DOHH2 (cell line): ENCODE measurements around the gene TSSK2.

Source experiments
- H3F3A ChIP-seq: fragments of 200-600 bp; sonication (generic), shearing (Covaris generic); 2 replicates; pipeline ENCODE4 v1.6.0; 2016; ENCODE audit warnings: antibody characterized with exemption, mild to moderate bottlenecking; ENCODE audit not compliant: control insufficient read depth, insufficient read depth
- H3K27ac ChIP-seq: fragments of 200-600 bp; sonication (generic); 2 replicates; pipeline ENCODE4 v1.5.1; 2014; ENCODE audit warnings: low read depth, mild to moderate bottlenecking, low read length, moderate library complexity
- H3K27me3 ChIP-seq: fragments of 200-600 bp; sonication (generic); 2 replicates; pipeline ENCODE4 v1.6.1; 2014; ENCODE audit warnings: mild to moderate bottlenecking, low read length, mixed read lengths; ENCODE audit not compliant: control insufficient read depth
- H3K36me3 ChIP-seq: fragments of 200-600 bp; sonication (generic); 2 replicates; pipeline ENCODE4 v1.6.1; 2014; ENCODE audit warnings: mild to moderate bottlenecking, low read length, moderate library complexity, mixed read lengths; ENCODE audit not compliant: control insufficient read depth
- H3K4me1 ChIP-seq: fragments of 200-600 bp; sonication (generic); 2 replicates; pipeline ENCODE4 v1.6.1; 2014; ENCODE audit warnings: mild to moderate bottlenecking, low read length, mixed read lengths; ENCODE audit not compliant: control insufficient read depth
- H3K4me2 ChIP-seq: fragments of 200-600 bp; sonication (generic); 2 replicates; pipeline ENCODE4 v1.6.0; 2014; ENCODE audit warnings: mild to moderate bottlenecking, low read length, moderate library complexity
- H3K4me3 ChIP-seq: fragments of 200-600 bp; sonication (generic); 2 replicates; pipeline ENCODE4 v1.5.1; 2014; ENCODE audit warnings: mild to moderate bottlenecking, low read length, mixed read lengths
- H3K79me2 ChIP-seq: fragments of 200-600 bp; sonication (generic); 2 replicates; pipeline ENCODE4 v1.6.1; 2014; ENCODE audit warnings: mild to moderate bottlenecking, low read length, mixed read lengths; ENCODE audit not compliant: control insufficient read depth
- H3K9me2 ChIP-seq: fragments of 200-600 bp; sonication (generic); replicated peaks from 2 replicates; pipeline ENCODE4 v1.6.1; 2014; ENCODE audit warnings: mild to moderate bottlenecking, low read length, mixed read lengths; ENCODE audit not compliant: control insufficient read depth
- H3K9me3 ChIP-seq: fragments of 200-600 bp; sonication (generic); 2 replicates; pipeline ENCODE4 v1.6.1; 2014; ENCODE audit warnings: antibody characterized with exemption, low read length, mixed read lengths; ENCODE audit not compliant: control insufficient read depth, insufficient read depth
- H4K20me1 ChIP-seq: fragments of 200-600 bp; sonication (generic); 2 replicates; pipeline ENCODE4 v1.6.0; 2014; ENCODE audit warnings: low read depth, mild to moderate bottlenecking, antibody characterized with exemption, low read length, moderate library complexity; ENCODE audit not compliant: control insufficient read depth, insufficient read depth
- EZH2phosphoT487 ChIP-seq: fragments of 200-600 bp; sonication (generic); IDR thresholded peaks from 2 replicates; pipeline ENCODE4 v1.6.1; 2017; ENCODE audit warnings: borderline replicate concordance, mild to moderate bottlenecking, antibody characterized with exemption, low read length, moderate library complexity, mixed read lengths
- TF ChIP-seq, protein P1 (sequence below): fragments of 200-600 bp; sonication (generic); IDR thresholded peaks from one replicate; pipeline ENCODE4 v1.5.1; 2014; ENCODE audit warnings: antibody characterized with exemption, mild to moderate bottlenecking, low read depth, low read length; ENCODE audit not compliant: poor library complexity, severe bottlenecking

Gene TSSK2

DNA sequence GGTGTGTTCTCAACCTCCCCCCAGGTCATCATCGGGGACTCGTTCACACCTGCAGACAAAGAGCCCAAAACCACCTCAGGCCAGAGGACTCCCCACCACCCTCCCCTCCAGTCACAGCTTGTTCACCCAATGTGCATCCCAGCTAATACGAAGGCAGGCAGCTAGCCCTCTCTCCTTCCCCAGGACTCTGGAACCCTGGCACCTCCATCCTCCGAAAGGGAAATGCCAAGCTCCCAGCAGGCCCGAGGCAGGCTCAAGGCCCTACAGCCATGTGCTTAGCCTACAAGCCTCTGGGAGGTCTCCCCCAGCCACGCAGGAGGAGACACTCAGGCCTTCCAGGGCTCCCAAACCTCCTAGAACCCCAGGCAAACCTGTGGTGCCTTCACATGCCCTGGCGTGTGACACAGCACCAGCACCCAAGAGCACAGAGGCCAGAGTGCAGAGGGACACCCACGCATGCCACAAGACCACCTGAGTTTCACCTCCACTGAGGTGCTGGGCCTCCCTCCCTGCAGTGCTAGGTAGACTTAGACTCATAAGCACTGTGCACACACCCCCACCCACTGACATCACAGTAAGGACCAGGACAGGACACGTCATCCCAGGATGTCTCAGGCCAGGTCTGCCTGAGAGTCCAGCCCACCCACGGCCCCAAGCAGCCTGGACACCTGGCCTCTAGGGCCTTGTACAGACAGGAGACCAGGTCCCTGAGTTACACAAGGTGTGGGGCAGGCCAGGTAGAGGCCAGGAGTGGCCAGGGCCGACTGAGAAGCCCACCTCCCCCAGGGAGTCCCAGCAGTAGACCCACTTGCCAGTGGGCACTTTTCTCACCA lies 6.5 kb downstream of the TSSK2 start:
- Histone ChIP-seq H3K36me3 (peaks cover 75% of the 10 kb centered on the region), H3K27me3 (no peaks in the 10 kb centered on the region), H3K9me3 (no peaks in the 10 kb centered on the region), H3K4me1 (no peaks in the 10 kb centered on the region), H4K20me1 (no peaks in the 10 kb centered on the region), H3F3A (no peaks in the 10 kb centered on the region), H3K27ac (no peak overlapping the region), H3K4me3 (no peak overlapping the region), H3K79me2 (peaks cover 7% of the 10 kb centered on the region), H3K9me2 (no peaks in the 10 kb centered on the region), H3K4me2 (no peak overlapping the region)
- no peak for TF ChIP-seq EZH2phosphoT487
- TF ChIP-seq, protein P1, sequence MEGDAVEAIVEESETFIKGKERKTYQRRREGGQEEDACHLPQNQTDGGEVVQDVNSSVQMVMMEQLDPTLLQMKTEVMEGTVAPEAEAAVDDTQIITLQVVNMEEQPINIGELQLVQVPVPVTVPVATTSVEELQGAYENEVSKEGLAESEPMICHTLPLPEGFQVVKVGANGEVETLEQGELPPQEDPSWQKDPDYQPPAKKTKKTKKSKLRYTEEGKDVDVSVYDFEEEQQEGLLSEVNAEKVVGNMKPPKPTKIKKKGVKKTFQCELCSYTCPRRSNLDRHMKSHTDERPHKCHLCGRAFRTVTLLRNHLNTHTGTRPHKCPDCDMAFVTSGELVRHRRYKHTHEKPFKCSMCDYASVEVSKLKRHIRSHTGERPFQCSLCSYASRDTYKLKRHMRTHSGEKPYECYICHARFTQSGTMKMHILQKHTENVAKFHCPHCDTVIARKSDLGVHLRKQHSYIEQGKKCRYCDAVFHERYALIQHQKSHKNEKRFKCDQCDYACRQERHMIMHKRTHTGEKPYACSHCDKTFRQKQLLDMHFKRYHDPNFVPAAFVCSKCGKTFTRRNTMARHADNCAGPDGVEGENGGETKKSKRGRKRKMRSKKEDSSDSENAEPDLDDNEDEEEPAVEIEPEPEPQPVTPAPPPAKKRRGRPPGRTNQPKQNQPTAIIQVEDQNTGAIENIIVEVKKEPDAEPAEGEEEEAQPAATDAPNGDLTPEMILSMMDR = no peak

DNA sequence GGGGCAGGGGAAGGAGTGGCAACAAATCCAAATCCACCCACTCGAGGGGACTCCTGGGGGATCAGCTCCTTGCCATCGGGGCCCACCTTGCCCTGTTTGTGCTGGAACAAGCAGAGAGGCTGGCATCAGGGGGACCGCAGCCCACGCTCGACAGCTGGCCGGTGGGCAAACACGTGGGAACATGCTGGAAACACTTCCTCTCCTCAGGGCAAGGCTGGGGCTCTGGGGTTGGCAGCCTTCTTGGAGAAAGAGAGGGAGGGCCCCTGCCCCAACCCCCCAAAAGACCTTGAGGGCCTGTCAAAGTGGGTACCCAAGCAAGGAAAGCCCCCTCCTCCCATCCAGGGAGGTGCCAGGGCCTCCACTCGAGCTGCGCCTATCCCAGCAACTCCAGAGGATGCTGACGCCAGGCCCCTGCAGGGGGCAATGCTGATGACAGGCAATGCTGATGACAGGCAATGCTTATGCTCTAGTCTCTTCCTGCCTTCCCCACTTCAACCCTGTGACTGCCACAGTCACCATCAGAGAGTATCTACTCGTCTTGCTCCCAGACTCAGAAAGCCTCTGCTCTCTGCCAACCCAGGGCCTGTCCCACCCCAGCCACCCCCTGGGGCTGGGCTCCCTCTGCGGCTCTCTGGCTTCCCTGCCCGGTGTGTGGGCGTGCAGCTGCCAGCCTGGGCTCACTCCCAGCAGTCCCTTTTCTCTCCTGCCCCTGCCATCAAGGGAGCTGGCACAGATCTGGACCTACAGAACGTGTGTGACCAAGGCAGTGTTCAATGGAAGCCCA lies 7.3 kb downstream of the TSSK2 start:
- H3K4me3 ChIP-seq = no peak overlapping the region
- H3K9me3 ChIP-seq = no peaks in the 10 kb centered on the region
- H3K36me3 ChIP-seq = peaks cover 70% of the 10 kb centered on the region
- H4K20me1 ChIP-seq = no peaks in the 10 kb centered on the region
- H3K27me3 ChIP-seq = no peaks in the 10 kb centered on the region
- H3K9me2 ChIP-seq = no peaks in the 10 kb centered on the region
- H3F3A ChIP-seq = no peaks in the 10 kb centered on the region
- no peak for TF ChIP-seq EZH2phosphoT487
- TF ChIP-seq, protein P1 = no peak
- H3K4me1 ChIP-seq = peaks cover 4% of the 10 kb centered on the region
- no peak overlapping the region for H3K4me2 ChIP-seq
- peaks cover 13% of the 10 kb centered on the region for H3K79me2 ChIP-seq
- no peak overlapping the region for H3K27ac ChIP-seq

DNA sequence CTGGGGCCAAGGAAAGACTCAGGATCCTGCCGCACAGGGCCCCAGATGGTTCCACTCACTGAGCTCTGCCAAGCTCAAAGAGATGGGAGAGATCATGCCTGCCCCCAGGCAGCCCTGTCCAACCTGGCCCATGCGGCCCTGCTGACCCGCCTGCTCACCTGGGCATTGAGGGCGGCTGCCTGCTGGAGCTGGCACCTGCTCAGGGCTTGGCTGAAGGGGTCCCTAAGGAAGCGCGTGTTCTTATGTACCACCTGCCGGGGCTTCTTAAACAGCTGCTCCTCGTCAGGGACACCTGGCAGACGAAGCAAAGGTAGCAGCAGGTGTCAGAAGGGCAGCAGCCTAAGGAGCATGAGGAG lies 7.9 kb downstream of the TSSK2 start:
- Histone ChIP-seq H3K9me2 (no peaks in the 10 kb centered on the region), H3K27me3 (no peaks in the 10 kb centered on the region), H4K20me1 (no peaks in the 10 kb centered on the region), H3K4me1 (peaks cover 9% of the 10 kb centered on the region), H3K4me2 (no peak overlapping the region), H3K27ac (no peak overlapping the region), H3K4me3 (no peak overlapping the region), H3K9me3 (no peaks in the 10 kb centered on the region), H3K79me2 (peaks cover 19% of the 10 kb centered on the region), H3F3A (no peaks in the 10 kb centered on the region), H3K36me3 (peaks cover 65% of the 10 kb centered on the region)
- TF ChIP-seq, protein P1 = no peak
- TF ChIP-seq EZH2phosphoT487 = no peak
